Measurements from ENCODE around the gene SPINT1.

SPINT1 gene

GRCh38 chr15:40906091-40906990, 62.5 kb downstream of the SPINT1 start (continued):
- no peak for TF ChIP-seq KLF7 (tag by site-specific recombination; IDR thresholded peaks at IDR 0.05; ENCODE audit: borderline replicate concordance)
- peak; percentile 96 for TF ChIP-seq PATZ1 (tag by site-specific recombination; IDR thresholded peaks at IDR 0.05)
- no peak for TF ChIP-seq ZBTB49 (tag by site-specific recombination; IDR thresholded peaks at IDR 0.05; ENCODE audit: low read depth)
- TF ChIP-seq ZNF404 (tag by site-specific recombination; IDR thresholded peaks at IDR 0.05), result no peak
- 0 out of 2 replicates have a peak, but pooled peaks have one; percentile 37 for TF ChIP-seq ZBTB10 (tag by site-specific recombination; IDR thresholded peaks at IDR 0.05)
- 0 out of 2 replicates have a peak, but pooled peaks have one; percentile 33 for TF ChIP-seq KLF16 (tag by site-specific recombination; IDR thresholded peaks at IDR 0.05)
- TF ChIP-seq ZNF132 (tag by site-specific recombination; IDR thresholded peaks at IDR 0.05; ENCODE audit: borderline replicate concordance), result no peak
- TF ChIP-seq ZNF501 (tag by site-specific recombination; IDR thresholded peaks at IDR 0.05), result no peak
- no peak for TF ChIP-seq ZNF169 (tag by site-specific recombination; IDR thresholded peaks at IDR 0.05)
- no peak for TF ChIP-seq ZNF629 (tag by site-specific recombination; IDR thresholded peaks at IDR 0.05)
- peak; percentile 44 for TF ChIP-seq ZFHX2 (tag by site-specific recombination; conservative IDR thresholded peaks at IDR 0.05)
- TF ChIP-seq ZIC2 (tag by site-specific recombination; IDR thresholded peaks at IDR 0.05), result peak; percentile 95
- TF ChIP-seq KLF9 (tag by site-specific recombination; IDR thresholded peaks at IDR 0.05; ENCODE audit: low read depth), result peak; percentile 98
- peak; percentile 43; the same call in 1 of the 2 replicates for TF ChIP-seq ZBTB20 (tag by site-specific recombination; IDR thresholded peaks at IDR 0.05)
- no peak for TF ChIP-seq ZNF341 (tag by site-specific recombination; IDR thresholded peaks at IDR 0.05; ENCODE audit: low read depth)
- peak; percentile 65; the same call in 1 of the 2 replicates for TF ChIP-seq KLF17 (tag by site-specific recombination; IDR thresholded peaks at IDR 0.05)
- TF ChIP-seq ZSCAN30 (tag by site-specific recombination; IDR thresholded peaks at IDR 0.05), result peak; percentile 32; the same call in 1 of the 2 replicates
- TF ChIP-seq ZNF580 (tag by site-specific recombination; IDR thresholded peaks at IDR 0.05), result 0 out of 2 replicates have a peak, but pooled peaks have one; percentile 59
- TF ChIP-seq ZSCAN16 (tag by site-specific recombination; IDR thresholded peaks at IDR 0.05), result no peak
- TF ChIP-seq ZSCAN4 (tag by site-specific recombination; IDR thresholded peaks at IDR 0.05), result no peak
- peak; percentile 82; the same call in 1 of the 2 replicates for TF ChIP-seq ZNF394 (tag by site-specific recombination; IDR thresholded peaks at IDR 0.05; ENCODE audit: borderline replicate concordance)
- TF ChIP-seq GLIS1 (tag by site-specific recombination; IDR thresholded peaks at IDR 0.05), result peak; percentile 84
- peak; percentile 96 for TF ChIP-seq GLIS2 (tag by site-specific recombination; IDR thresholded peaks at IDR 0.05)
- TF ChIP-seq ZNF585B (tag by site-specific recombination; IDR thresholded peaks at IDR 0.05), result no peak
- 0 out of 2 replicates have a peak, but pooled peaks have one; percentile 43 for TF ChIP-seq ZNF2 (tag by site-specific recombination; IDR thresholded peaks at IDR 0.05)
- TF ChIP-seq ZNF843 (tag by site-specific recombination; IDR thresholded peaks at IDR 0.05), result 0 out of 2 replicates have a peak, but pooled peaks have one; percentile 23
- TF ChIP-seq ZBTB7A (tag by site-specific recombination; IDR thresholded peaks at IDR 0.05; ENCODE audit: low read depth), result no peak
- no peak for TF ChIP-seq SCRT2 (tag by site-specific recombination; IDR thresholded peaks at IDR 0.05)
- TF ChIP-seq SP7 (tag by site-specific recombination; IDR thresholded peaks at IDR 0.05), result 0 out of 2 replicates have a peak, but pooled peaks have one; percentile 34
- TF ChIP-seq ZNF24 (tag by site-specific recombination; IDR thresholded peaks at IDR 0.05), result no peak
